GM21825 (cell line): ENCODE data around the gene TNFSF15.

Experiments
- ATAC-seq: cut with Tn5 transposase; IDR thresholded peaks from one replicate; pipeline ENCODE4 v1.9.1; 2021; ENCODE audit warnings: mild to moderate bottlenecking, moderate library complexity; ENCODE audit not compliant: unreplicated experiment

The TNFSF15 gene

DNA sequence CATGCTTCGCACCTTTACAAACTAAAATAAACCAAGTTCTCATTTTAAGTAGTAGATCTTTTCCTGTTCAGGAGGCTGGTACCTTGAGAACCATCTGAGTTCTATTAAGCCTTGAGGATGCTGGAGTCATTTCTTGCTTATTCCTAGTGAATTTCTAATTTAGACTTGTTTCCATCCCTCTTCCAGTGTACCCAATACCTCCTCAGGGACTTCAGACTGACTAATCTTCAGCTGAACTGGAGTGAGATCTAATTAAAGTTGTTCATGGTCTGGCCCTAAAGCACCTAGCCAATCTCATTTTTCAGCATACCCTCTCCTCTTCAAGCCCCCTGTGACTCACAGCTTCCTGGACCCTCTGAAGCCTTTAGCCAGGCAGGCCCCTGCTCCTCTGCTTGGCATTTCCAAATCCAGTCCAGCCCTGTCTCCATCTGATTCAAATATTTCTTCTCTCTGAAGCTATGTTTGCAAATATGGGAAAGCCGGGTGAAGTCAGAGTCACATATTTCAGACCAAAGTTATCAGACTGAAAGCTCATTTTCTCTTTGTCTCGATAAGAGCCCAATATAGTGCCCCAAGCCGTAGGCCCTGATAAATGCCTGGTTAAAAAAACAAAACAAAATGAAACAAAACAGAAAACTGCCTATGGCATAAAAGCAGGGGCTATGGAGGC lies 19.4 kb upstream of the TNFSF15 start:
- no peak for ATAC-seq

DNA sequence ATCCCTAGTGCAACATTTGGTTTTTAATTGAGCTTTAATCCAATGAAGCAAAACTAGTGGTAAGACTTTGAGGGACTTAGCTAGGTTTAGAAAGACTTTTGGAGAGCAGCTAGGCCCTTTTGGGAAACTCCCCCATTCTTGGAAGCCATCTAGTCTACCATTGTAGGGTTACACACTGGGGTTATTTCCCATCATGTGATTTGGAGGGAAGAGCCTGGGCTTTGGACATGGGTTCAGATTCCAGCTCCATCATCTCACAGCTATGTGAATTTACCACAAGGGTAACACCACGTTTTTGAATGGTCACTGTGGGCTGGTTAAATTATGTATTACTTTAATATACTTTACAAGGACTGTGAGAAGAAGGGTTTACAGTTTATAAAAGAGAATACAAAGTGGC lies 18.3 kb upstream of the TNFSF15 start:
- no peak for ATAC-seq

DNA sequence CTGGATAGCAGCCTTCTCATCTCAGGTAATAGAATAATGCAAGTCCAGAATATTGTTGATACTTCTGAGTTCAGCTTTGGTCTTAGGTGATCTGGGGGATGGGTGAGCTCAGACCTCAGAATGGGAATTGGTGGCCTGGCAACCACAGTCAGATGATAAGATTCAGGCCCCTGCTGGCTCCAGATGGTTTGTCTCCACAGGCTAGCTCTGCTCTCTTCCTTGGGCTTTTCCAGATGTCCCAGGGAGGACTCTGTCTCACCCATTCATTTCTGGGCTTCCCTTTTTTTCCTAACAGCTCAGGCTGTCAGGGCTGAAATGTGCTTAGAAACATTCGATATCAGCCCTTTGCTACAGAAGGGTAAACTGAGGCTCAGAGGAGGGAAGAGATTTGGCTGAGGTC lies 17.6 kb upstream of the TNFSF15 start:
- ATAC-seq = no peak

DNA sequence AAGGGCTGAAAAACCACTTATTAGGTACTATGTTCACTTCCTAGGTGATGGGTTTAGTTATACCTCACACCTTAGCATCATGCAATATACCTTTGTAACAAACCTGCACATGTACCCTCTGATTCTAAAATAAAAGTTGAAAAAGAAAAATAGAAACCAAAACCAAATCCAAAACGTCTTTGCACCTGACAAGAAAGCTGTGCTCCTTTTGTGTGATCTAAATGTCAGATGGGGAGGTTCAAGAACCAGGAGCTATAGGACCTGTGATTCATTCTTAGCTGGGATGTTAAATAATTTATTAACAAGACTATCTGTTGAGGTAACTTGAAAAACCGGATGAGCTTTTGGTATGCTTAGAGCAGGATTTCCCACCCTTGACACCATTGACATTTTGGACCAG lies 16.9 kb upstream of the TNFSF15 start:
- no peak for ATAC-seq

DNA sequence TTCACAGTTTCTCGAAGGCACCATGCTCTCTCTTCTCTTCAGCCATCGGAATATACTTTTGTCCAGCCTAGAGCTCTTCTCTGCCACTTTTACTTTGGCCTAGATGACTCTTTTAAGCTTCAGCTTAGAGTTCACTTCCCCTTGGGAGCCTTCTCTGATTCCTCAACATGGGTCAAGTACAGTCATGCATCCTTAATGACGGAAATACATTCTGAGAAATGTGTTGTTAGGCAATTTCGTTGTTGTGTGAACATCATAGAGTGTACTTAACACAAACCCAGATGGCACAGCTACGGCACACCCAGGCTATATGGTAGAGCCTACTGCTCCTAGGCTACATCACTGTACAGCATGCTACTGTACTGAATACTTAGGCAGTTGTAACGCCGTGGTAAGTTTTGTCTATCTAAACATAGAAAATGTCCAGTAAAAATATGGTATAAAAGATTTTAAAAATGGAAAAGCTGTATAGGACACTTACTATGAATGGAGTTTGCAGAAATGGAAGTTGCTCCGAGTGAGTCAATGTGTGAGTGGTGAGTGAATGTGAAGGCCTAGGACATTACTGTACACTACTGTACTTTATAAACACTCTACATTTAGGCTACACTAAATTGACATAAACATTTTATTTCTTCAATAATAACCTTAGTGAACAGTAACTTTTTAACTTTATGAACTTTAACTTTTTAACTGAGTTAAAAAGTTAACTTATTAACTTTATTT lies 15.1 kb upstream of the TNFSF15 start:
- no peak for ATAC-seq

DNA sequence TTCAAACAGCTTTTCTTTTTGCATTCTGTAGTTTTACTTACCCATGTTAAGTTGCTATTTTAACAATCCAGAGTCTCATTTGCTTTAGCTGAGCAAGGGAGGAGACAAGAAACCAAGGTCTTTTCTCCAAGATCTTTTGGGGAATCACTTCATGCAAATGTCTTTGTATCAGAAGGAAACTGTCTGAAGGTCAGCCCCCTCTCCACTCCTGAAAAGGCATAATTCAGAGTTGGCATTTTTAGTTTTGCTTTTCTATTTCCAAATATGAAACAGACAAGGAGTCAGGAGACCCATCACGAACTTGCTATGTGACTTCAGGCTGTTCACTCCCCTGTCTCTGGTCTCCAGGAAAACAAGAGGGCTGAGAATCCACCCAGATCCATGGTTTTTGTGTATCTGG lies 12.3 kb upstream of the TNFSF15 start:
- ATAC-seq = no peak

DNA sequence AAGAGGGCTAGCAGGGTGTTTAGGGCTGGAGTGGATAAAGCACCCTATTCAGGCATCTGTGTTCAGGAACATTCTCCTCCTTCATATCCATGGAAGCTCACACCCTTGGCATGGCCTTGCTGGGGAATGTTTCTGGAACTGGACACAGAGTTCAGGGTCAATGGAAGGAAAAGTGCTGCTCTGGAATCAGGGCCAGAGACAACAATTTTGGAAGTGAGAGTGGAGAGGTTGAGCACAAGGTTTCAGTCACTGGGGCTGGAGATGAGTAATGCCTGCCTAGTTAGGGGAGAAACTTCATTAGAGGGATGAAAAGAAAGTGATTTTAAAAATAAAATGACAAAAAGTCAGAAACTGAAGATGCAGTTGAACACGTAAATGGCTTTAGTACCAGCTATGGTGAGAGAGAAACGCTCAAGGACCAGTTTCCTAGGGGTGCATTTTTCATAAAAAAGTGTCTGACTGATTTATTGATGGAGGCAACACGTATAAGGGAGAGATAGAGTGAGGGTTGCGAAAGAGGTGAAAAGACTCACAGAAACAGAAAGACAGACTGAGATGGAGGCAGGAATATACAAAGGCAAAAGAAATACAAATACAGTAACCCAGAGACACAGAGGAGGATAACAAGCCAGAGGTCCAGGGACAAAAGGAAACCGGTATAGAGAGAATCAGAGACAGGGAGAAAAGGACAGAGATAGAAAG lies 8.0 kb upstream of the TNFSF15 start:
- no peak for ATAC-seq

DNA sequence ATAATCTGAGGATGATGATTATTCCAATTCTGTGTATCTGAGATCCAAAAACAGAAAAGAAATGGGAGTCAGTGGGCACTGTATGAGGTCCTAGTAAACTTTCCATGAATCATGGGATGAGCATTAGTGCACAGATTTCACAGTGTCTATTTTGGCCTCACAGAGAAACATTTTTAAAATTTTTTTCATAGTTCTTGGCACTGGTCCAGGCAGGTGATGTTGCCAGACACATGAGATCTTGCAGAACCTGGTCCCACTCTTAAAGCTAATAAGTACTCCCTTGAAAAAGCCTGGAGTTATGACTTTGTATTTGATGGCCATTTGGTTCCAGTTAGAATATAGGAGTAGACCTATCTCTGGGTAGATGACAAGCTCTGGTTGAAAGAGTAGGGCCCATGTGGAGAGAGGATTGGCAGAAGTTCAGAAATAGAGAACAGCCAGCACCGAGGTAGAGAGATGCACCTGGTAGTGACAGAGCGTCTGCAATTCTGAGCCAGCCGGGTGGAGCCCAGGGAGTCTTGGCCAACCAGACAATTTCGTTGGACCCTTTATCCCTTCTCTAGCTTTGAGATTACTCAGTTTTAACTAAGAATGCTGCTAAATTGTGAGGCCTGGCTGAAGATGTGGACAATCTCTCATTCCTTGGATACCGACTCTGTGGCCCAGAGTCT lies 6.3 kb upstream of the TNFSF15 start:
- no peak for ATAC-seq

DNA sequence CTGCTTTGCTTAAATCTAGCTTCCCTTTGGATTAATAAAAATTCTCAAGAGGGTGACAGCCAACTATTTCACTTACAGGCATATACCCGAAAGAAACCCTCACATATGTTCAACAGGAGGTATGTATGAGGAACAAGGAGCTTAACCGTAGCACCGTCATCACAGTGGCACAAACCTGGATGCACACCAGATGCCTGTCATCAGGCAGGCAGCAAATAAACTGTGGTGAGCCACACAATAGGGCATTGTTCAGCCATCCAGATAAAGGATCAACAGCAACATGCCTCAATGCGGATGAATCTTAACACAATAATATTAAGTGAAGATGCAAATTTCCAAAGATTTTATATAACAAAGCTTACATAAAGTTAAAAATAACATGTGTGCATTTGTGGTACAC lies 5.5 kb upstream of the TNFSF15 start:
- ATAC-seq = no peak

DNA sequence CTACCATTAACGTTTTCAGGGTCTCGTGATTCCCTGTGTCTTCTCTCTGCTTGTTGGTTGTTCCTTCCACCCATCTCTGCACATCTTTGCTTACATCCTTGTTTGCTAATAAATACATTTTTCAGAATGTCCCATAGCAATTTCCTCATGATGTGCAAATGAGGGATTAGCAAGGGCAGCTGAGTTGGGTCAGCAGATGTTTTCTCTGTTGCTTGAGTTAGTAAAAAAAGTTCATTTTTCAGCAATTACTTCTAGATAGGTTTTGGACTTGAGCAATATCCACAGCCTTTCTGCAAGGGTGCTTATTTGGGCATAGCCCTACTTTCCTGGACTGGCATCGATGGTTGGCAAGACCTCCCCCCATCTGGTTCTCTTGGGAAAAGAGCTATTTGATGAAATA lies 4.8 kb upstream of the TNFSF15 start:
- no peak for ATAC-seq

DNA sequence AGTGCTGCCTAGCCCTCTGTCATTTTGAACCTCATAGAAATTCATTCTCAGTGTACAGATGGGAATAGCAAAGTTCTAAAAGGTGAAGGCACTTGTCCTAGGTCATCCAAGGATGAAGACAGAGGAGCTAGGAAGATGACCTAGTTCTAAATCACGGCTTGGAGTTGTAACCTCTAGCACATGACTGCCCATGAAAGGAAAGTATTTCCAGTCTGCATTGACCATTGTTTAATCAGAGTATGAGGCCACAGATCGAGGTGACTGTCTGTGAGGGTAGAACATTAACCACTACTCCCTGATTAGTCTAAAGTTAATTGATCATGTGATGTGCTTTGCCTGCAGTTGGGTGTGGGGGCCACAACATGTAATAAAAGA lies 674 bp upstream of the TNFSF15 start:
- ATAC-seq = peak; percentile 30

DNA sequence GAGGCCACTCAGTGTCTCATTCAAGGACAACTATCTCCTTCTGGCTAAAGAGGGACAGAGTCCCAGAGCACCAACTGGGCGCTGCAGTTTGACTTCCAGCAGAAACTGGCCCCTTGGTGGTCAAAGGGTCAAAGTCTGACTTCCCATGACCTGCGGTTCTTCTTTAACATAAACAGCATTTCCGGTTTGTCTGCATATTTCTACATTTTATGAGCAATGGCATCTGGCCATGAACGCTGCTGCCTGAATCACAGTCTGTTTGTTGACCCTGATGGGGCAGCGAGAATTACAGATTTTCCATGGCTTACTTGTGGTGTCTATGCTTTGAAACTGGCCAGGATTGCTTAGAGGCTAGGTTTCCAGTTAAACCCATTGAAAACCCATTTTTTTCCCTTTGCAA lies 1.3 kb downstream of the TNFSF15 start:
- ATAC-seq = no peak

DNA sequence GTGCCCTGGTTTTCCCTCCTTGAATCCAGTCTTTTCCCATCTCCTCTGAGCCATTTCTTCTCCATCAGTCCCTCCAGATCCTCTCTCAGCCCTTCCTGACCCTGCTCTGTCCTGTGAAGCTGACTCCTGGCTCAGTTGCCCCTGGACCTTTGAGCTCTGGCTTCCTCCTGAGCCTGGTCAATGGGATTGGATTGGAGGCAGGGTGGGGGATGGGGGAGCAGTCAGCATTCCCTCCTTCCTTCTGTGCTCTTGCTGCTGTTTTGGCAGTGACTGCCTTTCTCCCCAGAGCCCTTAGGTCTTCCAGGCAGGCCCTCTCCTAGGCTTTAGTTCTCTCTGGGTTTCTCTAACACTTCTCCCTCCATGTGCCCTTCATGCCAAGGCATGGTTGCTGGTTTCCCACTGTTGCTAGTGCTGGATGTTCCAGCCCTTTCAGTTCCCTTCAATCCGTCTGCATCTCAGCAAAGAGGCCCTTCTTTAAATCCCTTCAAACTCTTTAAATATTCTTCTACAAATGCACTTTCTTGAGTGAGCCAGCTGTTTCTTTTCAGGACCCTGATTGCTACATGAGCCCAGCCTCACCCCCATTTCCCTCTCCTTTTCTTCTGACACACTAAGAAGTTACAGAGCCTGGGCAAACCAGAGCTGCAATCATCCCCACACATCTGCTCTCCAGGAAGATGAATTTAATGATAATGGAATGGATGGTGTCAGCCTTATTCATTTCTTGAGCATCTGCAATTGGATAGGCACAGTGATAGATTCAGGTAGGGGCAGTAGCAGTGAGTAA lies 2.2 kb downstream of the TNFSF15 start:
- no peak for ATAC-seq

DNA sequence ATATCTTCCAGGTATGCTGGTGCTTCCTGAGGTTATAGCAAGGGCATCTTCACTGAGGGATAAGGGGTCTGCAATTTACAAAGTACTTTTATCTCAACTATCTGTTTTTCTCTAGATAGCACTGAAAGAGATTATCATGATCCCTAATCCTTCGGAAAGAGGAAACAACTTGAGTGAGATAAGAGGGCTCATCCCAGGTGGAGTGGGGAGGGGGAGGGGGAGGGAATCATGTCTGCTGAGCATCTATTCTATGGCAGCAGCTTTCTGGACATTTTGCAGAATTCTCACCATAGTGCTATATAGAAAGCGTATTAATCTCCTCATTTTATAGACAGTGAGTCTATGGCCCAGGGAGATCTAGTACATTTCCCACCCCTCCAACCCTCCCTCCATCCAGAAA lies 5.9 kb downstream of the TNFSF15 start:
- no peak for ATAC-seq

DNA sequence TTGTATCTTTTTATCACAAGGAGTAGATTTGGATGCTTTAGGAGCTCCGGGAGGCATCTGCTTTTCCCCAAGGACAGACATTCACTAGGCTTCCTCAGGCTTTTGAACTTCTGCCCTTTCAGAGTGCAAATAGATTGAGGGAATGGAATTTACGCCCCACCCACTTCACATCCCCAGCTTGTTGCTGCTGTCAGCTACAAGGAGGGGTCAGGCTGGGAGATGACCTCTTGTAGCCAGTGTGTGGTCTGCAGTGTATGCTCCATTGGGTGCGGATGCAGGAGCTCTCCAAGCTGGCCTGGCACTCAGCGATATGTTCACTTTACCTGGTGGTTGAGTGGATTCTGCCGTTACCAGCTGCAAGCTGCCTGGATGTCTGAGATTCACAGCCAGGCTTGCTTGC lies 6.4 kb downstream of the TNFSF15 start:
- no peak for ATAC-seq

DNA sequence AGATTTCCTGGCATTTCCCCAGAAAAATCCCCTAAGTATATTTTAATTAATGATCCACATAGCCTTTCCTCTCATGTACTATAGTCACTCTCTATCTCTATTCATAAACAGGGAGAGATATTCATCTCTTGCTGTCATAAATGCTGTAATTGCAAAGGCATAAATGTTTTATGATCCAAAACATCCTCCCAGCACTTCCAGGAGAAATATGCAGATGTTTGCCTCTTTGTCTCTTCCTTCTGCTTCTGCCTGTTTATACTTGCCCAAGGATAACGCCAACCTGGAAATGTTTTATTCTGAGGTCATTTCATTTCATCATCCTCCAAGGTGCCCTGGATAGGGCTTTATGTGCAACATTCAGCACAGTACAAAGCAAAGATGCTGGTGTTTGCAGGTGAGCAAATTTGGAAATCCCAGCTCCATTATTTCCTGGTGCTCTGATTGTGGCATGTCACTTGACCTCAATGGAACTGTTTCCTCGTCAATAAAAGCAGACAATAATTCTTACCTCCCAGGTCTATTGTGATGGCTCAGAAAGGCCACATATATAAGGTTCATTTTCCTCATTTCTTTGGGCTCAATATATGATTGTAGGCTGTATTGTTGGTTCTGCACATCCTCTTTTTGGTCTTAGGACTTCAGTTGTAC lies 6.9 kb downstream of the TNFSF15 start:
- no peak for ATAC-seq

DNA sequence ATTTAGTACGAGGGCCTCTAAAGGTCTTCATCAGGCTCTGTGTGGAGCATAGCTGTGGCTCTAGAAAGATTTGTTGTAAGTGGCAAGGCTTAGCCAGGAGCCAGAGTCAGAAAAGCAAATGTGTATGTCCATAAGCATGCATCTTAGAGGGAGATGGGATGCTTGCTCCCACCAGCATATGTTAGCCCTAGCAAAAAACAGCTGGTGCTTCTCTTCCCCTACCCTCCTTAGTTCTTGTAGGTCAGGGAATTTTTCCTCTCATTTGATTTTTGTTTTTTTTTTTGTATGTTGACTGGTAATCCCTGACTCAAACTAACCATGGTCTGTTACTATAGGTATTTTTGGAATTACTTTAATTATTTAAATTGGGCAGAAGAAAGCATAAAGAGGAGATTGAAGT lies 7.7 kb downstream of the TNFSF15 start:
- ATAC-seq = no peak

DNA sequence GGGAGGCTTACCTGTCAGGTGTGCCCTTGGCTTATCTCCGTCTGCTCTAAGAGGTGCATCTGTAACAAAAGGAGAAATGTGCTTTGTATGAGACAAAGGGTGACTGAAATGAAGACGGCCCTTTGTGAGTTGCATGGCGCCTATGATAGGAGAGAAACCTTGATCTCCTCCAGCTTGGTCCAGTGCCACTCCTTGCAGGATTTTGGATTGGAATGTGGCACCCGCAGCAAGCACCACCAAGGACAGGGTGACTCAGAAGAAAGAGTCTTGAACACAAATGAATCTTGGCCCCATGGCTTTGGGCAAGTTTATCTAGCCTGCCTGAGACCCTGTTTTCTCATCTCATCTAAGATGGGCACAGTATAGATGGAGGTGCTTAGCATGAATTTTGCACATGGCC lies 13.4 kb downstream of the TNFSF15 start:
- no peak for ATAC-seq

DNA sequence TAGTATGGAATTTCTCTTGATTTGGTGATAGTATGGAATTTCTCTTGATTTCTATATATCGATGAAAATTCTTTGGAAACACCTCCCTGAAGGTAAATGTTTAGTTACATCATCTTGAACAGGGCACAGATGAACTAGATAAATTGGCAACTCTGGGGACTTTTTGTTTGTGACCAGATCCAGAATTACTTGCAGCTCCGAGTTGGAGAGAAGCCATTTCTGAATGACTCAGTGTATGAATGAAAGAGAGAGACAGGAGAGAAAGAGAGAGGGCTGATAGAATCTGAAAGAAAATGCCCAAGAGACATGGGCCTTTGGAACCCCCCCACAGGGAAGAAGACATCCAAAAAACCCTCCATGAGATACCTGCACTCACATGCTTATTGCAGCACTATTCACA lies 14.1 kb downstream of the TNFSF15 start:
- no peak for ATAC-seq

DNA sequence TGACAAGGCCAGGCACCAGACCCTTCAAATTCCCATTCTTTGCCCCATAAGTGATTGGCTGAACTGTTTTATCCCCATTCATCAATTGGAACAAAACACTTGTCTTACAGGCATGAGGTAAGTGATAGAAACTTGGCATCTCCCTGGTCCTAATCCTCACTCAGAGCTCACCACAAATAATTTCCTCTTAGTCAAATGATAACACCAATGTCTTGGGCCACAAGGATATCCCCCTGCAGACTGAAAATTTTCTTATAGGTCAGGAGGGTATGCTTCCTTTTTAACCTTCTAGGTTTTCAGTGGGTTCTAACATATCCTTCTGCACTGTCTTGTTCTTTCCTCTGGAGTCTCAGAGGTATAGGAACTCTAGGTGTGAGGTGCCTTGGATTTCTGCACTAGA lies 14.5 kb downstream of the TNFSF15 start:
- no peak for ATAC-seq
